Endothelial cell of hepatic sinusoid (primary cell): ENCODE results near the gene SLC25A5.
"Not testable (repeated sequence)": the region's sequence is repeated elsewhere in the genome, so short reads cannot be mapped to it uniquely, and the experiment has no call there.

Source experiments
- in situ Hi-C: cut with HindIII; loops from 2 replicates; pipeline ENCODE4 v1.10.0; 2017; ENCODE audit warnings: low sequenced_read_pairs

Gene SLC25A5

DNA sequence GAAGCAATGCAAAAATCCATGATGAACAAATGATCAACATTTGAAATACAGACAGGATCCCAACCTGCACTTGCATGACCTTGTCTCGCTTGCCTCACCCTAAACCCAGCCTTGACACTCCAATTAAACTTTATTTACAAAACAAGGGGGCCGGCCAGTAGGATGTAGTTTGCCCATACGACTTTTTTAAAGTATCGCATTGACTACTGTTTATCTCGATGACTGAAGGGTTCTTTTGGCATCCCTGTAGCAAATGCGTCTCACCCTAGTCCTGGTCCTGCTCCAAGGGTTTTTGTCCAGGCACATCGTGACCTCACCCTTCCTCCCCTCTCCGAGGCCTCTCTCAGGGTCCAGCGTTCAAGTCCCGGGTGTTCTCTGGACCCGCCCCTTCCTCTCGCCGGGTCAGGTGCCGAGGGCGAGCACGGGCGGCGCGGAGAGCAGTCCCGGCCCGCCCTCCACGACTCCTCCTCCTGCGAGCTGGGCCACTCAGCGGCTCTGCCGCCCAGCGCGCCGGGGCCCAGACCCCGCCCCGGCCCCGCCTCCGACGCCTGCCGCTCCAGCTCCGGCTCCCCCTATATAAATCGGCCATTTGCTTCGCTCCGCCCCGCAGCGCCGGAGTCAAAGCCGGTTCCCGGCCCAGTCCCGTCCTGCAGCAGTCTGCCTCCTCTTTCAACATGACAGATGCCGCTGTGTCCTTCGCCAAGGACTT lies at the start of gene SLC25A5:
Gene SLC25A5 (plus strand): TSS at position 603 of the 709 bp plus-strand sequence. CDS start 72 bp downstream, at position 675.
- in situ Hi-C loops: no loop called here

DNA sequence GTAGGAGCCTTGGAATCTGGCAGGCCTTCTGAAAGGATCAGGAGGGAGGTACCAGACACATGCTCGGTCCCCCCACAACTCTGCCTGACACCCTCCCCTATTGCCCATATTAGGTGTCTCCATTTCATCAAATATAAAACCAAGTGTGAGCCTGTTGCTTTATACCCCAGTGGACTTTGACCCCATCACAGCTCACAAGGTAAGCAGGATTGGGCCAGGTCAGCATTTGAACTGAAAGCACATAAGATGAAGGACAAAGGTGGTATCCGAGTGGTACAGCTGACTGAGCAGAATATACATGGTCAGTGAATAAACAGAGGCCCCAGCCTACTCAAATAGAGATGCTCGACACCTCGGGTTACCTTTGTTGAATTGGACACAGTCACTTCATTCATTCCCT lies 49.1 kb upstream of the SLC25A5 start:
- in situ Hi-C loops: no loop called here

DNA sequence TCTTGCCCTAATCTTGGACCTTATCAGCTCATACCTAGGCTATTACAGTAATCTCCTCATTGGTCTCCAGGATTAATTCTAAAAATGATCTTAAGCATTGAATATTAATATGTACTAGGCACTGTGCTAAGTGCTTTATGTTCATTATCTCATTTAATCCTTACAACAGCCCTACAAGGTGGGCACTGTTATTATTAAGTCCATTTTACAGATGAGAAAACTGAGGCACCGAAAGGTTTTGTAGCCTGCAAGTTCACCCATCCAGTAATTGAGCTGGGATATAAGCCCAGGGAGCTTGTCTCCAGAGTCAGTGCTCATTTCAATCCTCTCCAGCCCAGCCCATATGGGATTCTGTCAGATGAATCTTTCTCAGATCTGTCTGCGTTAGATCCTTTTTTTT lies 48.3 kb upstream of the SLC25A5 start:
- in situ Hi-C loops: no loop called here

DNA sequence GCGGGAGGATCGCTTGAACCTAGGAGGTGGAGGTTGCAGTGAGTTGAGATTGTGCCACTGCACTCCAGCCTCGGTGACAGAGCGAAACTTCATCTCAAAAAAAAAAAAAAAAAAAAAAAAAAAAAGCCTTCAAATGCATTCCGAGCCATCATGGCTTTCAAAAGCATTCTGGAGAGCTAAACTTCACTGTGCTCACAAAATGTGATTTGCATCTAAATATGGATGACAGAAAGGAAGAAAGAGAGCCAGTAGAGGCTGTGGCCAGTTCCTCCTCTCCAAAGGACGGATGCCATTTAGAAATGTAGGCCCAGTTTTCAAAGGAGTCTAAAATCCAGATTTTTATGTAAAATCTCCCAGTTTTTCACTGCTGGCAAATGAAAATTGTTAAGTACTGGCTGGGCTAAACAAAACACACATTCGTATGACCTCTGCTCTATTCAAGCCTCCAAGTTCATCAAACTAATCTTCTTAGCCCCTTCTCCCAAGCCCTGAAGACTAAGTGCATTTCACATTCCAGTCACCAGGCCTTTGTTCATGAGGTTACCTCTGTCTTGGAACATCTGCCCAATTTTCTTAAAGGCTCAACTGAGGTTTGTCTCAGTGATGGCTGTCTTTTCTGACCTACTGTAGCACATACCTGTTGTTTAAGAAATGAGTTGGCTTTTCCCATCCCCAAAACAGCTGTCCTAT lies 47.1 kb upstream of the SLC25A5 start:
- in situ Hi-C loops: no loop called here

DNA sequence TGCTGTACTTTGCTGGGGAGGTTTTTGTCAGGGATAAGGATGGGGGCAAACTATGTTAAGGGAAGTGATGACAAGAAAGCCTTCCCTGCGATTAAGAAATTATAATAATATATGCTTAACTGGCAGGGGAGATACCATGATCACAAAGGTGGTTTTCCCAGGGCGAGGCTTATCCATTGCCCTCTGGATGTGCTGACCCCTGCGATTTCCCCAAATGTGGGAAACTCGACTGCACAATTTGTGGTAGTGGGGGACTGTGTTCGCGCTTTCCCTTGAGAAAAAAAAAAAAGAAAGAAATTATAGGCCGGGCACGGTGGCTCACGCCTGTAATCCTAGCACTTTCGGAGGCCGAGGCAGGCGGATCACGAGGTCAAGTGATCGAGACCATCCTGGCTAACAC lies 44.6 kb upstream of the SLC25A5 start:
- in situ Hi-C loops: no loop called here

DNA sequence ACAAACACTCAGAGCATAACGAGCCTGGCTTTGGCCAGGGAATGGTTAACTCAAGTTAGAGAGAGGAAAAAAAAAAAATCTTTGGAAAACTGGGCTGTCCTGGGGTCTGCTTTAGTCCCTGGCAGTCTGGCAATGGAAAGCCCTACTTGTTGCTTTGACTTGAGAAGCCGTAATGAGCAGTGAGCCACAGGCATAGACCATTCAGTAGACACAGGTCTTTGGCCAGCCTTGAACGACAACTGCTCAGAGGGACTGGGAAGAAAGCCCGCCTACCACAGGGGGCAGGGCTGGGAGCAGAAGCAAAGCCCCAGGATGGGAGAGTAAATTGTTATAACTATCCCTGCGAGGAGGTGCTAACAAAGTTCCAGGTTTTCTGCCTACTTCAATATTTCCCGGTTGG lies 43.2 kb upstream of the SLC25A5 start:
- in situ Hi-C loops: no loop called here

DNA sequence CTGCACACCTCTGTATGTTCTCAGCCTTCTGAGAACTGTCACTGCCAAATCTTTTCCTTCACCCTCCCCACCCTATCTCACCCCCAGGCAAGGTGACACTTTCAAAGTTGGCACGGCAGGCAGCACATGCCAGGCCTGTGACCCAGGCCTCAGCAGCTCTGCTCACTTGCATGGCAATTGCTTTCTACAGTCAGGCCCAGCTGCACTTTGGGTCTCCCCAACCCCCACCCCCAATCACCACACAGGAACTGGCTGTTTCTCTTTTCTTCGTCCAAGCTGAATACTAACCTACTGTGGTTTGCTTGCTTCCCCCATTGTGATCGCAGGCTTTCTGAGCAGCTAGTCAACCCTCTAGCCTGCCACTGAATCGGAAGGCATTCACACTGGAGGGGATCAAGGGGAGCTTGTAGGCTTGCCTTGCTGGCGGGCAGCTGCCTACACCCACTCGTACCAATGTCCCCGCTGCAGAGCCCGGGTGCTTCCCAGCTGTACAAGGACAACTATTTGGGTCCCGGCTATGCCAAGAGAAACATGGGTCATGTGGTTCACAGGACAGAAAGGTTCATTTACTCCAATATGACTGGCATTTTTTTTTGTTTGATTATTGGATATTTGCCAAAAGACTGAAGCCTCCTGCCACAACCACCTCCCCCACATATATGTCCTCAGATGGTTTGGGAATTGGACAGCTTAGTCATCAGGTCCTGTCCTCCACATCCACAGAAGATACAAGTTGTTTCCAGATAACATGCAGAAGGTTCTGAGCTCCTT lies 41.0 kb upstream of the SLC25A5 start:
- in situ Hi-C loops: no loop called here

DNA sequence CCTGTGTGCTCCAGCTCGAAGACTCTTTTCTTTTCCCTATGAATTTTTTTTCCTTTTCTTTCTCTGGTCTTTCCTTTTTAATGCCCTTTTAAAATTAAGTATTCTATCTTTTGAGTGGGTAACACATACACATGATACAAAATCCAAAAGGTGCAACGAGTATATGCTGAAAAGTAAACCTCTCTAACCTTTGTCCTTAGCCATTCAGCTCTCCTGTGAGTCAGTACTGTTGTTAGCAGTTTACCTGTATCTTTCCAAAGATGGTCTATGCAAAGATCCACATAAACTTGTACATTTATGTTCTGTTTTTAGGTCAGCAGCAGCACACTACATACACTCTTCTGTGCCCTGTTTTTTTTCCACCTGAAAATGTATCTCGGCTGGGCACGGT lies 40.5 kb upstream of the SLC25A5 start:
- in situ Hi-C loops: no loop called here

DNA sequence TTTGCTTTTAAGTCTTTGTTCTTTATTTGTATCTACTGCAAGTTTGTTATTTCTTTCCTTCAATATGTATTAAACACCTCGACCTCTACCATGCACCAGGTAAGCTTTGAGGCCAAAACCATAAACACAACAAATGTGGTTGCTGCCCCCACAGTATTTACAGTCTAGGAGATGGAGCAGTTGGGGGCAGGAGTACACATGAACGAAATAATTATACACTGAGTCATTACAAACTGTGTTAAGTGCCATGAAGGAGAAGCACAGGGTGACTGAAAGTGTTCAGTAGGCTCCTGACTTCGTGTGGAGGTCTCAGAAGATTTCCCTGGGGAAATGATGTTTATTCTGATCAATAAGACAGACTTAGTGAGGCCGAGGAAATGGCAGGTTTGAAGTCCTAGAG lies 38.8 kb upstream of the SLC25A5 start:
- in situ Hi-C loops: no loop called here

DNA sequence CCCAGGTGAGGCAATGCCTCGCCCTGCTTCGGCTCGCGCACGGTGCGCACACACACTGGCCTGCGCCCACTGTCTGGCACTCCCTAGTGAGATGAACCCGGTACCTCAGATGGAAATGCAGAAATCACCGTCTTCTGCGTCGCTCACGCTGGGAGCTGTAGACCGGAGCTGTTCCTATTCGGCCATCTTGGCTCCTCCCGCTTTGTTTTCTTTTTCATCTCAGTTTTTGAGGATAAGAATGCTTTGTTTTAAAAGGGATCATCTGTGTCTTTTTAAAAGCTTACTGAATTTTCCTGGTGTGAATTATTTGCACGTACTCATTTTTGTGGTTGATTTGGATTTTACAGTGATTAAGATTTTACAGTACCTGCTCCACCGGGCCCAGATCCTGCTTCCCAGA lies 26.9 kb upstream of the SLC25A5 start:
- in situ Hi-C loops: not testable (repeated sequence)

DNA sequence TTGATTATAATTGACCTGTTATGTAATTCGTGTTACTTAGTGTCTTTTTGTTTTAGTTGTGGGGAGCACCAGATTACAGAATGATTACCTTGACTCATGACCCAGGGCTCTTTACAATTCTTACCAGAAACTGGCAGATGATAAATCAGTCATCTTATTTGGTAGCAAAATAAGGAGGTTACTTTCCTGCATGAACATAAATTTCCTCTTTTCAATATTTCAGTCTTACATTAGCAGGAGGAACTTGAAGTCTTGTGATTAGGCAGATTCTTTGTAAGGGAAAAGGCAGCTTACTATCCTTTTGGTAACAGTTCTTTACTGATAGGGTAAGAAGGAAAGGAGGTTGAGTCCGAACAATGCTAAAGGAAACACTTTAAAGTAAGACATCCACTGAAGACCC lies 26.0 kb upstream of the SLC25A5 start:
- in situ Hi-C loops: no loop called here

DNA sequence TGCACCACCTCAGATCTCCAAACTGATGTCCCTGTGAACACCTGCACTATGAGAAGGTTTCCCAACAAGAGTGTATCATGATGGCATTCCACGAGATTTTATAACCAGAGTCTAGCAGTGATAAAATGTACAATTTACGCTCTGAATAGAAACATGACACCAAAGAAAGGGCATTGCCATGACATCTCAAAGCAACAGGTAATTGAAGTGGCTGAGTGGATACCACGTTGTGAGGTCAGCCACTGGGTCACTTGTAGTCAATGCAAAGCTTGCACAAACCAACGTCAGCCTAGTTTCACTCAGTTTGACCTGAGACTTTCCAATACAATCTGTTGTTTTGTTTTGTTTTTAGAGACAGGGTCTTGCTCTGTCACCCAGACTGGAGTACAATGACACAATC lies 15.0 kb upstream of the SLC25A5 start:
- in situ Hi-C loops: no loop called here

DNA sequence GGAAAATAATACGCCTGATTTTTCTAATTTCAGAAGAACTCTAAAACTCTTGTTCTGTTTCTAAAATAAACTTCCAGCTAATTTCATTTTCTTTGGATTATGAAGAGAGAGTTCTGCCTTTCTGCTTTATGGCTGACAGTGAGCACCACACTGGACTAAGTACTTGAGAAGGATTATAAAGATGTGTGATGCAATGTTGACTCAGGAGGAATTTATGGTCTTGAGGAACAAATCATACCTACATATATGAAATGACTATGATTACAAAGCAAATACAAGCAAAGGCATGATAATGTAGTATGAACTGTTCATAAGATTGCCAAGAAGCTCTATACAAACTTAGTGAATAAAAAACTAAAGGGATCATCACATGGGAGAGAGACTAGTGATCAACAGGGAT lies 13.0 kb upstream of the SLC25A5 start:
- in situ Hi-C loops: no loop called here

DNA sequence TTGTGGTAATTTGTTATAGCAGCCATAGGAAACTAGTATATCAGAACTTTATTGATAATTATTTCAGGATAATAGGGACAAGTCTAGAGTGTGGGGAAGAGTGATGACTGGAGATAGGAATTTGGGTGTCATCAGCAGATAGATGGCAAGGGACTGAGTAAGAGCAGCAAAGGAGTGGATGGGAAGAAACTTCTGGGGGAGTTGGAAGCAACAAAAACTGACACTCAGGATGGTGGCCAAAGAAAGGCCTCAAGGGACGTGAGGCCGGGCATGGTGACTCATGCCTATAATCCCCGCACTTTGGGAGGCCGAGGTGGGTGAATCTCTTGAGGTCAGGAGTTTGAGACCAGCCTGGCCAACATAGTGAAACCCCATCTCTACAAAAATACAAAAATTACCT lies 9.1 kb upstream of the SLC25A5 start:
- in situ Hi-C loops: no loop called here

DNA sequence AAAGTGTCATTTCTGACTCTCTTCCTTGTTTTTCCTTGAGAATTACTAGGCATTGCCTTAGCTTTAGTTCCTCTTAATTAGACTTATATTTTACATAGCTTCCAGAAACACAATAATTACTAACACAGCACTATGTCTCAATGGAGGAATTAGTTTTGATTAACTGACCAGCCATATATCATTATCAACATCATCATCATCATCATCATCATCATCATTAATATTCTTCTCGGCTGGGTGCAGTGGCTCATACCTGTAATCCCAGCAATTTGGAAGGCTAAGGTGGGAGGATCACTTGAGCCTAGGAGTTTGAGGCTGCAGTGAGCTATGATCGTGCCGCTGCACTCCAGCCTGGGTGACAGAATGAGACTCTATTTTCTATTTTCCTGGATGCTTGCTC lies 2.7 kb upstream of the SLC25A5 start:
- in situ Hi-C loops: no loop called here

DNA sequence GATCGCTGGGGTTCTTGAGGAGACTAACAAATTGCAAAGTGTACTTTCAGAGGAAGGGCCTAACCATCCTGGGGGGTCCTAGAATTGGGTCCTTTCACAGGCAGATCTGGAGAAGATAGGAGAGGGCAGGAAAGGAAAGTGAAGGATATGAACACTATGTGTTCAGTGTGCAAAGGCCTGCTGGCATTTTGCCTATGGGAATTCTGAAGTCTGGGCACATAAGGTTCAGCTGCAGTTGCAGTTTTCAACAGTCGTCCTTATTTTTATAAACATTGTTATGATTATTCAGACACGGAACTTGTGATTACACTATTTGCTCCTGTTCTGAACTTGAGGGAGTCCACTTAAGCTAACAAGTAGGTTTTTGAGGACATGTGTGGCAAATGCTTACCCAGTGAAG lies 1.3 kb upstream of the SLC25A5 start:
- in situ Hi-C loops: no loop called here

DNA sequence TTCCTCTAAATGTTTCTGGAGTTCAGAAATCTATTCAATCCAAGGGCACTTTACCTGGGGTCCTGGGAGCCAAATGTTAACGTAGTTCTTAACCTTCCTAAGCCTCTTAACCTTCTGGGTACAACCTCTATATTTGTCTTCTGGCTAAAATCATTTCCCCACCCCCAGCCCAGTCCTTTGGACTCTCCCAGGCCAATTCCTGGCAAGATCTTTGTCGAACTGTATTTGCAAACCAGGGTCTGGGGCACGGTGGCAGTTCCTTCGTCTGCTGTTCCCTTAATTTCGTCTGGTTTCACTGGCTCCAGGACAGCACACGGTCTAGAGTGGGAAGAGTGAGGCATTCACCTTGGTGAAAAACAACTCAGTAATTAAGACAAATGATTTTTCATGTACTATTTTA lies 811 bp upstream of the SLC25A5 start:
- in situ Hi-C loops: no loop called here

DNA sequence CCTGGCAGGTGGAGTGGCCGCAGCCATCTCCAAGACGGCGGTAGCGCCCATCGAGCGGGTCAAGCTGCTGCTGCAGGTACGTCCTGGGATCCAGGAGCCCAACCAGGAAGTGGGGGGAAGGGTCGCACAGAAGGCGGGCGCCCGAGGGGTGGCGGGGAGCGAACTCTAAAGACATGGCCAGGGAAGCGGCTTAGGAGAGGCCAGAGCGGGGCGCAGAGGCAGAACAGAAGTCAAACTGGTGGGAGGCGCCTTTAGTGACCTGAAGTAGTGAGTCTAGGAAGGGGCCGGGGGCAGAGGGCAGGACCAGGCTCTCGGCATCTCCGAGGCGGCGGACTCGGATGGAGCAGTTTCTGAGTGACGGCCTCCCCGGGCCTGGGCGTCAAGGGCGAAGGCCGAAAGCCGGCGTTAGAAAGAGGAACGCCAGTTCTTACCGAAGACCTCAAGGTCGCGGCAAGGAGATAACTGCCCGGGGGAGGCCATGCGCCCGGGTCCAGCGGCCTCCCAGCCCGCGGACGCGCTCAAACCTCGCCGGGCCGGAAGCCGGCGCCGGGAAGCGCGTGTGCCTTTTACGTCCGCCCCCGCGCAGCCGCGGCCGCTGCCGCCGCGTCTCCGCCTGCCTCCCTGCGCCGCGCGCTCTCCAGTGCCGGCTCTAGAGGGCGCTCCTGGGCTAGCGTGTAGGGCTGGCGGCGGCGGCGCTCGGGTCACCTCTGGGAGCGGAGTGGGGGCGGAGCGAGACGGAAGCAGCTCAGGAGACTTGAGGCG lies 488 bp downstream of the SLC25A5 start:
- in situ Hi-C loops: no loop called here

DNA sequence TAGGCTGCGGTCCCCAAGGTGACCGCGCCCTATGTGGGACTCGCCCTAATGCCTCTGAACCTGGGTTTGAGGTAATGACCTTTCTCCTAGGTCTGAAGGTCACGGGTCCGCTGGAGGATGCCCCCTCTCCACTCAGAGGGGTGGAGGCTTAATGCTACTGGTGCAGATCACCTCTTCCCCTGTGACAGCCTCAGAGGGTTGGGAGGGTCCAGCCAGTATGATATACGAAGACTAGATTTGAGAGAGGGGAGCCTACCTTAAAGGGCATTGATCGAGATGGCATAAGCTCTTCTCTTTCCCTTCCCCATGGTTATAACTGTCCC lies 1.0 kb downstream of the SLC25A5 start:
- in situ Hi-C loops: no loop called here

DNA sequence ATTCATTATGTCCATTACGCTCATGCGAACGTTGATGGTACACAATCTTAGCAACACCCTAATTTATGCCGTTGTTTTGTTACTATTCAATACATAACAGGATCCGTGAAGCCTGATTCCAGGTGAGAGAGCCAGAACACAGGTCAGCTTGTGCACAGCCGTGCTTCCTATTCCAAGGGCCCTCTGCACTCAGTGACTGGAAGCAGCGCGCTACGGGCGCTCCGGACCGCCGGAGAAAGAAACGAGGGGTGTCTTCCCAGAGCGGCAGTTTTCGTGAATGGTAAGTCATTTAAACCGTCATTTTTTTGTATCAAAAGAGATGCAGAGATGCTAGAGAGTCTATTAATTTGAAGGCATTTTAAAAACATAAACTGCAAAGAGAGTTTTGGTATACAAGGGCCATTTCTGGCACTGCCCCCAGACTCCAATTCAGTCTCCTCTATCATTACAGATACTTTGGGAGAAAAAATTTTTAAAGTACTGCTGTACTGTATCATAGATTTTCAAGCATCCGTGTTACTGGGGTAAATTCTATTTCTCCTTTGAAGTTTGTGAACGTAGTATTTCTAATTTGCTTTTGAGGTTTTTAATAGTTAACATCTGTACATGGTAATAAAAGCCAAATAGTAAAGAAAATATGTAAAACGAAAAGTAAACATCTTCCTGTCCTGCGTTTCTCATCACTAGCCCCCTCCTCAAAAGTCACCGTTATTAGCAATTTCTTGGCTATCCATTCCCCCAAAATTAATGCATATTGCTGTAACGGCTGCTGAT lies 6.6 kb downstream of the SLC25A5 start:
- in situ Hi-C loops: loop anchor here (5.0 kb wide), 1 partner anchor 107 kb away; no protein-coding TSS in a partner anchor
